Measurements from ENCODE around the gene PDK3.

Gene PDK3

DNA sequence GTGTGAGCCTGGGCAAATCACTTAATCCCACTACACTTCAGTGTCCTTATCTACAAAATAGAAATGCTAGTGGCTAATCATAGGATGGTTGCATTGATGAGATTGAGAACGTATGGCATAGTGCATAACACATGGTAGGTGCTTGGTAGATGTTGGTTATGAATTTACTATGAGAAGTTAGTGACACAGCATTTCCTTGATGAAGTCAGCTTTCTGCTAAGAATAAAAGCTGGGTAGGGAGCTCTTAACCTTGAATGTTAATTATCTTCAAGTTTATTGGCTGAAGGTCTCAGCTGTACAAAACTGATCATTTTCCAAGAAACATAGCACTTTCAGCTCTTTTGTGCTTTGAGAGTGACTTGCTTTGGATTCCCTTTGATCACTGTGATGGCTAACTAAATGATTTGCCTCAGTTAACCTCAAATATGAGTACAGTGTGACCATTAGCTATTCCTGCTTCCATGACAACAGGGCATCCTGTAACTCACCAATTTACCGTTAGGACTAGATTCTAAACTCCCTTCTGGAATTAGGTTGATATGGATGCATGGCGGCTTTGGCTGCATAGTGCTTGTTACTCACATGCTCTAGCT lies 17.8 kb downstream of the PDK3 start:
- TF ChIP-seq, protein P1, sequence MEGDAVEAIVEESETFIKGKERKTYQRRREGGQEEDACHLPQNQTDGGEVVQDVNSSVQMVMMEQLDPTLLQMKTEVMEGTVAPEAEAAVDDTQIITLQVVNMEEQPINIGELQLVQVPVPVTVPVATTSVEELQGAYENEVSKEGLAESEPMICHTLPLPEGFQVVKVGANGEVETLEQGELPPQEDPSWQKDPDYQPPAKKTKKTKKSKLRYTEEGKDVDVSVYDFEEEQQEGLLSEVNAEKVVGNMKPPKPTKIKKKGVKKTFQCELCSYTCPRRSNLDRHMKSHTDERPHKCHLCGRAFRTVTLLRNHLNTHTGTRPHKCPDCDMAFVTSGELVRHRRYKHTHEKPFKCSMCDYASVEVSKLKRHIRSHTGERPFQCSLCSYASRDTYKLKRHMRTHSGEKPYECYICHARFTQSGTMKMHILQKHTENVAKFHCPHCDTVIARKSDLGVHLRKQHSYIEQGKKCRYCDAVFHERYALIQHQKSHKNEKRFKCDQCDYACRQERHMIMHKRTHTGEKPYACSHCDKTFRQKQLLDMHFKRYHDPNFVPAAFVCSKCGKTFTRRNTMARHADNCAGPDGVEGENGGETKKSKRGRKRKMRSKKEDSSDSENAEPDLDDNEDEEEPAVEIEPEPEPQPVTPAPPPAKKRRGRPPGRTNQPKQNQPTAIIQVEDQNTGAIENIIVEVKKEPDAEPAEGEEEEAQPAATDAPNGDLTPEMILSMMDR (conservative IDR thresholded peaks at IDR 0.05) = no peak
- H3K27ac ChIP-seq = no peak overlapping the region

- no peak overlapping the region for H3K27ac ChIP-seq
- TF ChIP-seq, protein P1 (conservative IDR thresholded peaks at IDR 0.05) = no peak
Observed at GRCh38 chrX:24483596-24483995, 18.5 kb downstream of the PDK3 start.

- no peak overlapping the region for H3K27ac ChIP-seq
- TF ChIP-seq, protein P1 (conservative IDR thresholded peaks at IDR 0.05) = no peak
Observed at GRCh38 chrX:24485323-24485722, 20.2 kb downstream of the PDK3 start.

DNA sequence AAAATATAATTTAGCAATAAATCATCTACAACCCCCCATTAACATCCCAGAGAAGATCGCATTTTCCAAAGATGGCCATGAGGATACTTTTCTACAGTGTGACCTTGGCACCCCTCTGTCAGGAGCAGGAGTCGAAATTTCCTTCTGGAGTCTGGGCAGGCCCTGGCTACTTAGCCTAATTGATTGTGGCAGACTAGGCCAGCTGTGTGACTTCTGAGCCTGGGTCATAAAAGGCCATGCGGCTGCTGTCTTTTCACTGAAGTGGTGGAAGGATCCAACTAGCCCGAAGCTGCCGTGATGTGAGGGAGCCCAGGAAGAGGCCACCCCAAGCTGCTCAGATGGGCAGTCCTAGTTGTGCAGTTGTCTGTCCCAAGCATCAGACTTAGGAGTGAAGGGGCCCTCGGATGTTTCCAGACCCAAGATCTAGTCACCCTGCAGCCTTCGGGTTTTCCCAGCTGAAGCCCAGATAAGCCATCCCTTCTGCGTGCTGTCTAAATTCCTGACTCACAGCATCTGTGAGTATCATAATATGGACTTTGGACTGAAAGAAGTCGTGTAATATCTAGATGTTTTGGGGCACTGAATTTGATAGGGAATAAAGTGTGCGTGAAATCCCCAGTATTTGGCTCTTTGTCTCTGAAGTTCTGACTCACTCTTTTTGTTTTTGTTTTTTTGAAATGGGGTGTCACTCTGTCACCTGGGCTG lies 21.0 kb downstream of the PDK3 start:
- TF ChIP-seq, protein P1 (conservative IDR thresholded peaks at IDR 0.05) = no peak
- no peak overlapping the region for H3K27ac ChIP-seq

GRCh38 chrX:24487571-24487970 lies 22.5 kb downstream of the PDK3 start:
- TF ChIP-seq, protein P1 (conservative IDR thresholded peaks at IDR 0.05) = no peak
- H3K27ac ChIP-seq = no peak overlapping the region

- H3K27ac ChIP-seq = peak overlapping the region; percentile 60
- TF ChIP-seq, protein P1 (conservative IDR thresholded peaks at IDR 0.05) = no peak
Observed at GRCh38 chrX:24491741-24492140, 26.7 kb downstream of the PDK3 start.

DNA sequence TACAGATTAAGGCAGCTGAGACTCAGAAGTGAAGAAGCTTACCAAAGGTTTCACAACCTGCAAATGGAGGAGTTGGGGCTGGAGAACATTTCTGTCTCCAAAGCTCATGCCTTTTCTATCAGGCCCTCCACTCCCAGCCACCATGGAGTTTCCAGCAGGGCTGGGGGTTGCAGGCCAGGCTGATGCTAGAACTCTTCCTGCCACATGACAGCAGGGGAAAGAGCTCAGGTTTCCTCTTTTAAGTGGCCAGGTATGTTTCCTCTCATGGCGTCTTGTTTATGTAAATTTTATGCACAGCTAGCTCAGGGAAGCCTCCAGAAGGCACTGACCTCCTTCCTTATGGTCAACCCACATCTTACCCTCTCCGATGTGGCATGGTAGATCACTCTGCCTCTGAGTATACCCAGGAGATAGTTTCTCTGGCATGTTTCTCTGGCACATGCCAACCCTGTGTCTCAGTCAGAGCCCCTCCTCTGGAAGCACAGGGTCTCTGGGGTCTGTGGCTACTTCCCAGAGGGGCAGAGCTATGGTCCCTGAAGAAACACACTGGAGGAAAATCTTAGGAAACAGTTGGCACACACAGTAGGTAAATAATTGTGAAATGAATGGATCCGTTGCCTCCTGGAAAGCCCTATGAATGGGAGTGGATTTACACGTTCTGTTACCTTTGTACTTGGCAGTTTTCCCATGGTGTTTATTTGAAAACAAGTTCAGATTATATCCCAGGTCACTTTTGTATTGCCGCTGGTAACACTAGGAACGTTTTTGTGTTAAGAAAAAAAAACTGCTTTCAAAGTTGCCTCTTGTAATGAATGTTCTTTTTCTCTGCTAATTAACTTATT lies 28.9 kb downstream of the PDK3 start:
- H3K27ac ChIP-seq = peak overlapping the region; percentile 41
- TF ChIP-seq, protein P1 (conservative IDR thresholded peaks at IDR 0.05) = no peak
